ENCODE results near the gene TECTA.
"Not testable (repeated sequence)": the region's sequence is repeated elsewhere in the genome, so short reads cannot be mapped to it uniquely, and the experiment has no call there.

The TECTA gene

GRCh38 chr11:121225382-121225781 lies 124.3 kb downstream of the TECTA start:
- Histone ChIP-seq H3K9ac (ENCODE audit: low read depth in 1 of 2, low read length in 2 of 2) (no peak overlapping the region), H3K4me3 (ENCODE audit: low read depth in 1 of 2, low read length in 2 of 2) (no peak overlapping the region), H3K9me3 (ENCODE audit: control insufficient read depth in 1 of 2, low read length in 2 of 2) (peaks cover 0 to 1% of the 10 kb centered on the region in 2 donors), H3K27me3 (ENCODE audit: control insufficient read depth in 1 of 2, insufficient read depth in 2 of 2, low read length in 2 of 2) (peaks cover 0 to 4% of the 10 kb centered on the region in 2 donors), H3K36me3 (ENCODE audit: control insufficient read depth in 1 of 2, insufficient read depth in 2 of 2, low read length in 2 of 2) (no peaks in the 10 kb centered on the region), H3K27ac (ENCODE audit: low read depth, low read length) (no peak overlapping the region), H3K4me1 (ENCODE audit: control insufficient read depth in 1 of 2, insufficient read depth in 2 of 2, low read length in 2 of 2) (no peaks in the 10 kb centered on the region)

GRCh38 chr11:121226415-121227263 lies 125.6 kb downstream of the TECTA start:
- peaks cover 0 to 4% of the 10 kb centered on the region in 2 donors for H3K4me1 ChIP-seq (ENCODE audit: control insufficient read depth in 1 of 2, insufficient read depth in 2 of 2, low read length in 2 of 2)

GRCh38 chr11:121228851-121229250 lies 127.8 kb downstream of the TECTA start:
- no peak overlapping the region for H3K4me3 ChIP-seq (ENCODE audit: low read depth in 1 of 2, low read length in 2 of 2)
- no peak overlapping the region for H3K9ac ChIP-seq (ENCODE audit: low read depth in 1 of 2, low read length in 2 of 2)
- H3K9me3 ChIP-seq (ENCODE audit: control insufficient read depth in 1 of 2, low read length in 2 of 2) = peaks cover 0 to 1% of the 10 kb centered on the region in 2 donors
- no peak overlapping the region for H3K27ac ChIP-seq (ENCODE audit: low read depth, low read length)
- no peaks in the 10 kb centered on the region for H3K36me3 ChIP-seq (ENCODE audit: control insufficient read depth in 1 of 2, insufficient read depth in 2 of 2, low read length in 2 of 2)
- H3K27me3 ChIP-seq (ENCODE audit: control insufficient read depth in 1 of 2, insufficient read depth in 2 of 2, low read length in 2 of 2) = no peaks in the 10 kb centered on the region
- peaks cover 0 to 7% of the 10 kb centered on the region in 2 donors for H3K4me1 ChIP-seq (ENCODE audit: control insufficient read depth in 1 of 2, insufficient read depth in 2 of 2, low read length in 2 of 2)

More at GRCh38 chr11:121226415-121227263, 125.6 kb downstream of the TECTA start:
- peaks cover 0 to 1% of the 10 kb centered on the region in 2 donors for H3K9me3 ChIP-seq (ENCODE audit: control insufficient read depth in 1 of 2, low read length in 2 of 2)
- no peak overlapping the region for H3K9ac ChIP-seq (ENCODE audit: low read depth in 1 of 2, low read length in 2 of 2)
- H3K27ac ChIP-seq (ENCODE audit: low read depth, low read length) = no peak overlapping the region
- no peaks in the 10 kb centered on the region for H3K36me3 ChIP-seq (ENCODE audit: control insufficient read depth in 1 of 2, insufficient read depth in 2 of 2, low read length in 2 of 2)
- no peak overlapping the region for H3K4me3 ChIP-seq (ENCODE audit: low read depth in 1 of 2, low read length in 2 of 2)
- H3K27me3 ChIP-seq (ENCODE audit: control insufficient read depth in 1 of 2, insufficient read depth in 2 of 2, low read length in 2 of 2) = peaks cover 0 to 4% of the 10 kb centered on the region in 2 donors

DNA sequence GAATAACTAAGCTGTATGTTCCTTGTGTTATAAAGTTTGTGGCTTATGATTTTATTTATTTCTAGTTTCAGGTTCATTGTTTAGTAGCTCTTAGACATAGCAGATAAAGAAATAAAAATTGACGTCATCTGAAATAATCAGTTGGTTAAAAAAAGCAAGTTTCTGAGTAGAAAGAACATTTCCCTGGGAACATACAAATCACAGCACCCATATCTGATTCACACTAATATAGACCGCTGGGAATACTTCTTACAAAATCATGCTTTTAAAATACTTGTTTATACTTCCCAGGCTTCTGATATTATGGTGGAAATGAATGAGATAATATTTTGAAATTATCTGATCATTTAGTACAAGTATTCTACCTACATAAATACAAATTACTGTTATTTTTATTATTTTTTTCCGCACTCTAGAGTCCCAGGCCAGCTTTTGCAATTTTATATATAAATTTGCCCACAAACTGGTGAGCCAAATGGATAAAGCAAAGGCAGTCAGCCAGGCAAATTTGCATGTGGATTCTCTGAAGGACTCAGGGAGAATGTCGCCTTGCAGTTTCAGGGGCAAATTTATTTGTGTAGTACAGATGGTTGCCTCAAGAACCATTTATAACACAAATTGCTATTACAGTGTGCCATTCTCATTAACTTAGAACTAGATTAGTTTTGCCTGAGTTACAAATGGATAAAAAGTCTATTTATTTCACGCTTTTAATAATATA lies 128.6 kb downstream of the TECTA start:
- H3K4me1 ChIP-seq (ENCODE audit: control insufficient read depth in 1 of 2, insufficient read depth in 2 of 2, low read length in 2 of 2) = peaks cover 0 to 7% of the 10 kb centered on the region in 2 donors
- H3K9ac ChIP-seq (ENCODE audit: low read depth in 1 of 2, low read length in 2 of 2) = no peak overlapping the region
- no peak overlapping the region for H3K4me3 ChIP-seq (ENCODE audit: low read depth in 1 of 2, low read length in 2 of 2)
- no peak overlapping the region for H3K27ac ChIP-seq (ENCODE audit: low read depth, low read length)
- H3K27me3 ChIP-seq (ENCODE audit: control insufficient read depth in 1 of 2, insufficient read depth in 2 of 2, low read length in 2 of 2) = no peaks in the 10 kb centered on the region
- peaks cover 0 to 1% of the 10 kb centered on the region in 2 donors for H3K9me3 ChIP-seq (ENCODE audit: control insufficient read depth in 1 of 2, low read length in 2 of 2)
- no peaks in the 10 kb centered on the region for H3K36me3 ChIP-seq (ENCODE audit: control insufficient read depth in 1 of 2, insufficient read depth in 2 of 2, low read length in 2 of 2)

GRCh38 chr11:121231576-121232278 lies 130.7 kb downstream of the TECTA start:
- Histone ChIP-seq H3K9me3 (ENCODE audit: control insufficient read depth in 1 of 2, low read length in 2 of 2) (peaks cover 0 to under 1% of the 10 kb centered on the region in 2 donors), H3K4me3 (ENCODE audit: low read depth in 1 of 2, low read length in 2 of 2) (no peak overlapping the region), H3K4me1 (ENCODE audit: control insufficient read depth in 1 of 2, insufficient read depth in 2 of 2, low read length in 2 of 2) (peaks cover 0 to 16% of the 10 kb centered on the region in 2 donors), H3K36me3 (ENCODE audit: control insufficient read depth in 1 of 2, insufficient read depth in 2 of 2, low read length in 2 of 2) (no peaks in the 10 kb centered on the region), H3K27me3 (ENCODE audit: control insufficient read depth in 1 of 2, insufficient read depth in 2 of 2, low read length in 2 of 2) (no peaks in the 10 kb centered on the region), H3K9ac (ENCODE audit: low read depth in 1 of 2, low read length in 2 of 2) (no peak overlapping the region), H3K27ac (ENCODE audit: low read depth, low read length) (no peak overlapping the region)

GRCh38 chr11:121235057-121235456 lies 134.0 kb downstream of the TECTA start:
- Histone ChIP-seq H3K4me1 (ENCODE audit: control insufficient read depth in 1 of 2, insufficient read depth in 2 of 2, low read length in 2 of 2) (peaks cover 0 to 27% of the 10 kb centered on the region in 2 donors), H3K4me3 (ENCODE audit: low read depth in 1 of 2, low read length in 2 of 2) (no peak overlapping the region), H3K36me3 (ENCODE audit: control insufficient read depth in 1 of 2, insufficient read depth in 2 of 2, low read length in 2 of 2) (no peaks in the 10 kb centered on the region), H3K27ac (ENCODE audit: low read depth, low read length) (no peak overlapping the region), H3K27me3 (ENCODE audit: control insufficient read depth in 1 of 2, insufficient read depth in 2 of 2, low read length in 2 of 2) (no peaks in the 10 kb centered on the region), H3K9ac (ENCODE audit: low read depth in 1 of 2, low read length in 2 of 2) (no peak overlapping the region), H3K9me3 (ENCODE audit: control insufficient read depth in 1 of 2, low read length in 2 of 2) (no peaks in the 10 kb centered on the region)

GRCh38 chr11:121236115-121237001 lies 135.3 kb downstream of the TECTA start:
- Histone ChIP-seq H3K36me3 (ENCODE audit: control insufficient read depth in 1 of 2, insufficient read depth in 2 of 2, low read length in 2 of 2) (no peaks in the 10 kb centered on the region), H3K27ac (ENCODE audit: low read depth, low read length) (no peak overlapping the region)

GRCh38 chr11:121237247-121237646 lies 136.2 kb downstream of the TECTA start:
- not testable (repeated sequence) for H3K27me3 ChIP-seq (ENCODE audit: control insufficient read depth in 1 of 2, insufficient read depth in 2 of 2, low read length in 2 of 2); H3K27ac ChIP-seq (ENCODE audit: low read depth, low read length); H3K36me3 ChIP-seq (ENCODE audit: control insufficient read depth in 1 of 2, insufficient read depth in 2 of 2, low read length in 2 of 2); H3K9me3 ChIP-seq (ENCODE audit: control insufficient read depth in 1 of 2, low read length in 2 of 2)
- H3K9ac ChIP-seq (ENCODE audit: low read depth in 1 of 2, low read length in 2 of 2) = peak overlapping the region in 1 of 2 donors; percentile 25
- H3K4me1 ChIP-seq (ENCODE audit: control insufficient read depth in 1 of 2, insufficient read depth in 2 of 2, low read length in 2 of 2) = peaks cover 0 to 20% of the 10 kb centered on the region in 2 donors
- H3K4me3 ChIP-seq (ENCODE audit: low read depth in 1 of 2, low read length in 2 of 2) = peak overlapping the region in 1 of 2 donors; percentile 61

More at GRCh38 chr11:121236115-121237001, 135.3 kb downstream of the TECTA start:
- Histone ChIP-seq H3K9me3 (ENCODE audit: control insufficient read depth in 1 of 2, low read length in 2 of 2) (no peaks in the 10 kb centered on the region), H3K4me1 (ENCODE audit: control insufficient read depth in 1 of 2, insufficient read depth in 2 of 2, low read length in 2 of 2) (peaks cover 0 to 23% of the 10 kb centered on the region in 2 donors), H3K4me3 (ENCODE audit: low read depth in 1 of 2, low read length in 2 of 2) (peak overlapping the region in 1 of 2 donors; percentile 61), H3K27me3 (ENCODE audit: control insufficient read depth in 1 of 2, insufficient read depth in 2 of 2, low read length in 2 of 2) (no peaks in the 10 kb centered on the region), H3K9ac (ENCODE audit: low read depth in 1 of 2, low read length in 2 of 2) (peak overlapping the region in 1 of 2 donors; percentile 25)
